T-cell (primary cell): Measurements from ENCODE around the gene TBC1D22A. TPM values are rescaled to one million over a fixed set of nuclear protein-coding genes. Genes with fewer than 3 reads are reported as not detected.

Source experiments
- ATAC-seq, 4 experiments: fragments of 200-7000 bp in 3 of 4; fragments of 150-1000 bp in 1 of 4; cut with Tn5 transposase; replicated peaks in 1 of 4; 1 replicate in 3 of 4; 2 replicates in 1 of 4; pipeline ENCODE4 v1.10.0; 2021; ENCODE audit warnings: moderate library complexity in 3 of 4, mild to moderate bottlenecking in 2 of 4, moderate number of reproducible peaks in 1 of 4
- CTCF ChIA-PET, 2 donors: fragments of 300-600 bp; sonication (Branson Sonifier 250); formaldehyde crosslinking; loops; one replicate each; lab custom pipeline; 2022; ENCODE audit warnings: antibody characterized with exemption in 2 of 2; lab: Charles Lee
- POLR2A ChIA-PET, 2 donors: fragments of 300-600 bp; sonication (Branson Sonifier 250); formaldehyde crosslinking; loops; one replicate each; lab custom pipeline; 2022; ENCODE audit warnings: antibody characterized with exemption in 2 of 2; lab: Charles Lee
- DNase-seq, 35 experiments: peaks; one replicate each; pipeline versions ENCODE4 v3.0.0 to v3.0.0-alpha.2; 2013 to 2023
- H3K27ac ChIP-seq: one replicate; pipeline ENCODE4 v1.5.1; 2013; ENCODE audit warnings: low read length
- H3K27me3 ChIP-seq, 2 experiments: replicated peaks in 1 of 2; 1 replicate in 1 of 2; 2 replicates in 1 of 2; pipeline versions ENCODE4 v1.6.1 to v1.7.0; 2013; ENCODE audit warnings: low read length in 1 of 2, mixed read lengths in 1 of 2; ENCODE audit not compliant: control insufficient read depth in 2 of 2, insufficient read depth in 2 of 2; ENCODE audit errors: extremely low read depth in 1 of 2
- H3K36me3 ChIP-seq, 2 donors: 1 replicate in 1 of 2; 2 replicates in 1 of 2; pipeline versions ENCODE4 v1.6.1 to v1.7.0; 2013; ENCODE audit warnings: low read length in 1 of 2; ENCODE audit not compliant: control insufficient read depth in 2 of 2, insufficient read depth in 1 of 2; ENCODE audit errors: extremely low read depth in 1 of 2
- H3K4me1 ChIP-seq, 2 experiments: 1 replicate in 1 of 2; 2 replicates in 1 of 2; pipeline versions ENCODE4 v1.6.1 to v1.7.0; 2013; ENCODE audit warnings: low read length in 2 of 2, mixed read lengths in 1 of 2; ENCODE audit not compliant: insufficient read depth in 2 of 2, control insufficient read depth in 1 of 2; ENCODE audit errors: extremely low read depth in 1 of 2
- H3K4me3 ChIP-seq, 2 donors: 1 replicate in 1 of 2; 2 replicates in 1 of 2; pipeline versions ENCODE4 v1.5.1 to v1.7.0; 2013; ENCODE audit warnings: mild to moderate bottlenecking in 2 of 2, low read length in 1 of 2, moderate library complexity in 1 of 2; ENCODE audit not compliant: control insufficient read depth in 1 of 2; ENCODE audit errors: extremely low read depth in 1 of 2
- H3K9me3 ChIP-seq: 2 replicates; pipeline ENCODE4 v1.7.0; 2013
- H3K27ac Mint-ChIP-seq, 2 donors: one replicate each; pipeline ENCODE4 v1.8.0; 2020 to 2021; ENCODE audit warnings: mild to moderate bottlenecking in 2 of 2, mixed read lengths in 2 of 2
- H3K27me3 Mint-ChIP-seq, 2 donors: one replicate each; pipeline ENCODE4 v1.8.0; 2021 to 2022; ENCODE audit warnings: mixed read lengths in 2 of 2
- H3K36me3 Mint-ChIP-seq: one replicate; pipeline ENCODE4 v1.8.0; 2021; ENCODE audit warnings: mixed read lengths
- H3K4me1 Mint-ChIP-seq, 3 donors: one replicate each; pipeline ENCODE4 v1.8.0; 2020 to 2022; ENCODE audit warnings: mixed read lengths in 3 of 3, mild to moderate bottlenecking in 1 of 3
- H3K4me3 Mint-ChIP-seq, 3 donors: one replicate each; pipeline ENCODE4 v1.8.0; 2020 to 2022; ENCODE audit warnings: mild to moderate bottlenecking in 3 of 3, mixed read lengths in 3 of 3, moderate library complexity in 3 of 3
- H3K9me3 Mint-ChIP-seq, 3 donors: one replicate each; pipeline ENCODE4 v1.8.0; 2020 to 2022; ENCODE audit warnings: mixed read lengths in 3 of 3
- WGBS: methylation state at CpG from one replicate; pipeline ENCODE4 v1.1.5; 2013; ENCODE audit warnings: missing lambda C conversion rate; ENCODE audit not compliant: insufficient coverage; 5-methylcytosine and 5-hydroxymethylcytosine counted together
- total RNA-seq, 35 experiments: library from RNA in 6 of 35; stranded (reverse) in 6 of 35; fragments of 120-200 nt in 1 of 35; gene quantifications; one replicate each; pipeline versions ENCODE4 v1.2.1 to v1.2.4 and lab custom pipeline; 2013 to 2026

The TBC1D22A gene
- total RNA-seq, 5 donors from 2014 or later (not counting 1 experiment from before 2014, with no cell fraction given) = 38.3 to 67.8 (median 57.7) TPM

GRCh38 chr22:46802608-46803027, 40.2 kb downstream of the TBC1D22A start:
- Mint-ChIP-seq H3K4me1 (peaks cover 53 to 57% (median 57%) of the 10 kb centered on the region in 3 donors), H3K27ac (peak overlapping the region; percentile 4 to 65), H3K27me3 (no peaks in the 10 kb centered on the region), H3K4me3 (no peak overlapping the region), H3K36me3 (peaks cover 65% of the 10 kb centered on the region), H3K9me3 (no peaks in the 10 kb centered on the region)
- H3K27ac ChIP-seq = no peak overlapping the region
- H3K27me3 ChIP-seq = no peaks in the 10 kb centered on the region
- no peaks in the 10 kb centered on the region for H3K9me3 ChIP-seq
- ChIA-PET CTCF (interaction anchor here in 1 of 2 donors (0.5 to 4.7 kb wide), 10 partner anchors 8 to 239 kb away, joined by 3 to 35 read pairs (median 6); partner anchors contain the start of gene TBC1D22A), POLR2A (interaction anchor here in 1 of 2 donors (0.9 kb wide), 1 partner anchor 54 kb away, joined by 3 read pairs; no protein-coding TSS in a partner anchor)
- no peak overlapping the region for H3K4me3 ChIP-seq
- no peak for DNase-seq
- peaks cover 0 to 67% of the 10 kb centered on the region in 2 donors for H3K36me3 ChIP-seq
- ATAC-seq = no peak
- 91% methylated on average over 12 of the region's 13 CpGs for WGBS
- peaks cover 4 to 21% of the 10 kb centered on the region in 2 experiments for H3K4me1 ChIP-seq

GRCh38 chr22:46803031-46803880, 40.8 kb downstream of the TBC1D22A start:
- ATAC-seq = peak; percentile 75 to 83 (median 81)
- peaks cover 4 to 21% of the 10 kb centered on the region in 2 experiments for H3K4me1 ChIP-seq
- Mint-ChIP-seq H3K9me3 (no peaks in the 10 kb centered on the region), H3K27ac (peak overlapping the region; percentile 41 to 77), H3K4me1 (peaks cover 51 to 59% (median 56%) of the 10 kb centered on the region in 3 donors), H3K27me3 (no peaks in the 10 kb centered on the region), H3K36me3 (peaks cover 63% of the 10 kb centered on the region), H3K4me3 (peak overlapping the region in 1 of 3 donors; percentile 31)
- H3K4me3 ChIP-seq = no peak overlapping the region
- peaks cover 0 to 62% of the 10 kb centered on the region in 2 donors for H3K36me3 ChIP-seq
- ChIA-PET POLR2A (interaction anchor here in 1 of 2 donors (0.9 kb wide), 1 partner anchor 54 kb away, joined by 3 read pairs; no protein-coding TSS in a partner anchor), CTCF (interaction anchor here (0.6 to 4.7 kb wide), 14 partner anchors 9 to 240 kb away, joined by 3 to 35 read pairs (median 6); partner anchors contain the start of gene TBC1D22A (in 1 of the 2))
- WGBS = 32% methylated on average over 23 of the region's 28 CpGs
- H3K27me3 ChIP-seq = no peaks in the 10 kb centered on the region
- peak; percentile 38 to 90 (median 67) for DNase-seq
- no peaks in the 10 kb centered on the region for H3K9me3 ChIP-seq
- peak overlapping the region; percentile 36 for H3K27ac ChIP-seq

- POLR2A ChIA-PET = no interaction called here
- Histone ChIP-seq H3K27me3 (no peaks in the 10 kb centered on the region), H3K36me3 (peaks cover under 1 to 56% of the 10 kb centered on the region in 2 donors), H3K9me3 (no peaks in the 10 kb centered on the region), H3K4me1 (peaks cover 4 to 14% of the 10 kb centered on the region in 2 experiments), H3K4me3 (no peak overlapping the region), H3K27ac (no peak overlapping the region)
- Mint-ChIP-seq H3K9me3 (no peaks in the 10 kb centered on the region), H3K36me3 (peaks cover 60% of the 10 kb centered on the region), H3K27ac (no peak overlapping the region), H3K27me3 (no peaks in the 10 kb centered on the region), H3K4me3 (no peak overlapping the region), H3K4me1 (peaks cover 46 to 54% (median 49%) of the 10 kb centered on the region in 3 donors)
- no peak for ATAC-seq
- no peak for DNase-seq
- CTCF ChIA-PET = interaction anchor here (0.6 to 4.7 kb wide), 10 partner anchors 8 to 241 kb away, joined by 3 to 35 read pairs (median 6); partner anchors contain the start of gene TBC1D22A (in 1 of the 2)
- 78% methylated on average over 6 of the region's 10 CpGs for WGBS
Observed at GRCh38 chr22:46803936-46804335, 41.5 kb downstream of the TBC1D22A start.

GRCh38 chr22:46806794-46807193, 44.3 kb downstream of the TBC1D22A start:
- Mint-ChIP-seq H3K4me3 (peak overlapping the region in 1 of 3 donors; percentile 34), H3K4me1 (peaks cover 50 to 51% (median 51%) of the 10 kb centered on the region in 3 donors), H3K36me3 (peaks cover 45% of the 10 kb centered on the region), H3K27ac (peak overlapping the region; percentile 1 to 19), H3K9me3 (no peaks in the 10 kb centered on the region), H3K27me3 (no peaks in the 10 kb centered on the region)
- H3K4me1 ChIP-seq = peaks cover 4 to 14% of the 10 kb centered on the region in 2 experiments
- H3K27ac ChIP-seq = no peak overlapping the region
- DNase-seq = no peak
- WGBS = 48% methylated on average over 4 of the region's 7 CpGs
- POLR2A ChIA-PET = interaction anchor here in 1 of 2 donors (0.6 to 0.7 kb wide), 2 partner anchors 23 to 1460 kb away, joined by 3 to 4 read pairs; no protein-coding TSS in a partner anchor
- CTCF ChIA-PET = interaction anchor here in 1 of 2 donors (0.6 to 1.4 kb wide), 2 partner anchors 27 to 67 kb away, joined by 4 to 9 read pairs; no protein-coding TSS in a partner anchor
- peaks cover 6 to 34% of the 10 kb centered on the region in 2 donors for H3K36me3 ChIP-seq
- no peaks in the 10 kb centered on the region for H3K9me3 ChIP-seq
- H3K27me3 ChIP-seq = no peaks in the 10 kb centered on the region
- no peak for ATAC-seq
- H3K4me3 ChIP-seq = no peak overlapping the region

- Mint-ChIP-seq H3K4me1 (peaks cover 45 to 46% (median 46%) of the 10 kb centered on the region in 3 donors), H3K27me3 (no peaks in the 10 kb centered on the region), H3K9me3 (no peaks in the 10 kb centered on the region), H3K27ac (no peak overlapping the region), H3K4me3 (peak overlapping the region in 1 of 3 donors; percentile 34), H3K36me3 (peaks cover 39% of the 10 kb centered on the region)
- Histone ChIP-seq H3K27ac (no peak overlapping the region), H3K9me3 (no peaks in the 10 kb centered on the region), H3K4me1 (peaks cover 4 to 14% of the 10 kb centered on the region in 2 experiments), H3K4me3 (no peak overlapping the region), H3K36me3 (peaks cover 6 to 29% of the 10 kb centered on the region in 2 donors), H3K27me3 (no peaks in the 10 kb centered on the region)
- DNase-seq (no peak), ATAC-seq (no peak)
- CTCF ChIA-PET = no interaction called here
- WGBS = 96% methylated on average over 6 of the region's 6 CpGs
- POLR2A ChIA-PET = no interaction called here
Observed at GRCh38 chr22:46807458-46807857, 45.0 kb downstream of the TBC1D22A start.
